GM19099 (cell line): ENCODE results near the gene GABRA4.

Experiments
- POLR2A ChIP-seq: IDR thresholded peaks from 3 replicates; pipeline ENCODE4 v1.6.1; 2011; ENCODE audit warnings: low read depth; ENCODE audit not compliant: insufficient read length; ENCODE audit errors: extremely low read depth

GABRA4 gene

GRCh38 chr4:46953564-46953963 is 39.8 kb downstream of the GABRA4 start:
- no peak for TF ChIP-seq POLR2A

- no peak for TF ChIP-seq POLR2A
Observed at GRCh38 chr4:46952451-46952850, 40.9 kb downstream of the GABRA4 start.

- TF ChIP-seq POLR2A = no peak
Observed at GRCh38 chr4:46950826-46951225, 42.6 kb downstream of the GABRA4 start.

GRCh38 chr4:46949822-46950221 is 43.6 kb downstream of the GABRA4 start:
- TF ChIP-seq POLR2A = no peak

- no peak for TF ChIP-seq POLR2A
Observed at GRCh38 chr4:46947541-46947940, 45.8 kb downstream of the GABRA4 start.

- no peak for TF ChIP-seq POLR2A
Observed at GRCh38 chr4:46946919-46947536, 46.4 kb downstream of the GABRA4 start.

GRCh38 chr4:46945062-46945461 is 48.3 kb downstream of the GABRA4 start:
- no peak for TF ChIP-seq POLR2A

- no peak for TF ChIP-seq POLR2A
Observed at GRCh38 chr4:46944345-46944744, 49.0 kb downstream of the GABRA4 start.

- TF ChIP-seq POLR2A = no peak
Observed at GRCh38 chr4:46937493-46937892, 55.9 kb downstream of the GABRA4 start.

- no peak for TF ChIP-seq POLR2A
Observed at GRCh38 chr4:46934726-46935125, 58.7 kb downstream of the GABRA4 start.

- TF ChIP-seq POLR2A = no peak
Observed at GRCh38 chr4:46933686-46934085, 59.7 kb downstream of the GABRA4 start.

- no peak for TF ChIP-seq POLR2A
Observed at GRCh38 chr4:46931981-46932380, 61.4 kb downstream of the GABRA4 start.

GRCh38 chr4:46930891-46931290 is 62.5 kb downstream of the GABRA4 start:
- no peak for TF ChIP-seq POLR2A

GRCh38 chr4:46927201-46927600 is 66.2 kb downstream of the GABRA4 start:
- no peak for TF ChIP-seq POLR2A

- TF ChIP-seq POLR2A = no peak
Observed at GRCh38 chr4:46924789-46925529, 68.4 kb downstream of the GABRA4 start.

- no peak for TF ChIP-seq POLR2A
Observed at GRCh38 chr4:46922205-46922604, 71.2 kb downstream of the GABRA4 start.
